HG02973 (cell line): Measurements from ENCODE around the gene ZDHHC17.
A peak's percentile ranks its signal among the peaks of the same experiment; 100 is the strongest.
"Not testable (repeated sequence)": the region's sequence is repeated elsewhere in the genome, so short reads cannot be mapped to it uniquely, and the experiment has no call there.

Experiments used
- ATAC-seq: cut with Tn5 transposase; IDR thresholded peaks from one replicate; pipeline ENCODE4 v1.9.1; 2021; ENCODE audit warnings: moderate library complexity; ENCODE audit not compliant: unreplicated experiment

The ZDHHC17 gene, protein sequence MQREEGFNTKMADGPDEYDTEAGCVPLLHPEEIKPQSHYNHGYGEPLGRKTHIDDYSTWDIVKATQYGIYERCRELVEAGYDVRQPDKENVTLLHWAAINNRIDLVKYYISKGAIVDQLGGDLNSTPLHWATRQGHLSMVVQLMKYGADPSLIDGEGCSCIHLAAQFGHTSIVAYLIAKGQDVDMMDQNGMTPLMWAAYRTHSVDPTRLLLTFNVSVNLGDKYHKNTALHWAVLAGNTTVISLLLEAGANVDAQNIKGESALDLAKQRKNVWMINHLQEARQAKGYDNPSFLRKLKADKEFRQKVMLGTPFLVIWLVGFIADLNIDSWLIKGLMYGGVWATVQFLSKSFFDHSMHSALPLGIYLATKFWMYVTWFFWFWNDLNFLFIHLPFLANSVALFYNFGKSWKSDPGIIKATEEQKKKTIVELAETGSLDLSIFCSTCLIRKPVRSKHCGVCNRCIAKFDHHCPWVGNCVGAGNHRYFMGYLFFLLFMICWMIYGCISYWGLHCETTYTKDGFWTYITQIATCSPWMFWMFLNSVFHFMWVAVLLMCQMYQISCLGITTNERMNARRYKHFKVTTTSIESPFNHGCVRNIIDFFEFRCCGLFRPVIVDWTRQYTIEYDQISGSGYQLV

DNA sequence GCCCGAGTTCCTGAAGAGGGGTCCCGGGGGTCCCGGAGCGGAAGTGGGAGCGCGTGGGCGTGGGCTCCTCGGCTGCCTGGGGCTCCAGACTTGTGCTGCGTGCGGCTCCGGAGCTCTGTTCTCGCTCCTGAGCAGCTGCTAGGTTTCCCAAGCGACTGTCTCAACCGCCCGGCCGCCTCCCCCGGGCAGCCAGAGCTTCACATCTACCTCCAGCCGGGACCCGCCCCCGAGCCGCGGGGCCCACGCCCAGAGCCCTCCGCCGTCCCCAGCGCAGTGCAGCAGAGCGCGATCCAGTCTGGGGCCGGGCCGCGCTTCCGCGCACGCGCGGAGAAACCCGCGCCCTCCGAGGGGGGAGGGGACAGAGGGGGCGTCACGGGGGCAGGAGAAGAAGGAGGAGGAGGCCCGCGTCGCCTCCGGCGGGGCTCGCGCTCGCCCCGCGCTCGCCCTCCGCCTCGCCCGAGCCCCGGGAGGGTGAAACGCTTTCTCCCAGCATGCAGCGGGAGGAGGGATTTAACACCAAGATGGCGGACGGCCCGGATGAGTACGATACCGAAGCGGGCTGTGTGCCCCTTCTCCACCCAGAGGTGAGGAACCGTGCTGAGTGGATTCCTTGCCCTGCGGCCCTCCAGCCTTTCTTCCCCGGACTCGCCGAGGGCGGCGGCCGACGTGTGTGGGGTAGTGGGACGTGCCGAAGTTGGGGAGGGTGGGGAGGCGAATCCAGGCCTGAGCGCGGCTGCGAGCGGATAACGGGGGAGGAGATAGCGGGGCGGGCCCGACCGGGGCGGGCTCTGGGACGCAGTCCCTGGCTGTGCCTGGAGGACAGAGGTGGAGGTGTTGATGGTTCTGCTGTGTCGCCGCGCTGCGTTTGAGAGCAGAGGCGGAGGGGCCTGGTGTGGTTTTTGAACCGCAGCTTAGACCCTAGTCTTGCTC is at the start of gene ZDHHC17:
Gene ZDHHC17, plus strand, starts transcription at position 370 of the 930 bp plus-strand sequence. Its CDS starts 122 bp downstream, at position 492.
- ATAC-seq: peak; percentile 91

DNA sequence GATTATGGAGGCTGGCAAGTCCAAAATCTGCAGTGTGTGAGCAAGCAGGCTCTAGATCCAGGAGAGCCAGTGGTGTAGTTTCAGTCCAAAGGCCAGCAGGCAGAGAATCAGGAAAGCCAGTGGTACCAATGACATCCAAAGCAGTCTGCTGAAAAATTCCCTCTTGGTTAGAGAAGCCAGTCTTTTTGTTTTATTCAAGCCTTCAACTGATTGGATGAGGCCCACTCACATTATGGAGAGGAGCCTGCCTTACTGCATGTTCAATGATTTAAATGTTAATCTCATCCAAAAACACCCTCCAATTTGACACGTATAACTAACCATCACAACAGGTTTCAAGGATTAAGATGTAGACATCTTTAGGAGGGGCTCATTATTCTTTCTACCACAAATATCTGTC is 49.5 kb upstream of the ZDHHC17 start:
- no peak for ATAC-seq

DNA sequence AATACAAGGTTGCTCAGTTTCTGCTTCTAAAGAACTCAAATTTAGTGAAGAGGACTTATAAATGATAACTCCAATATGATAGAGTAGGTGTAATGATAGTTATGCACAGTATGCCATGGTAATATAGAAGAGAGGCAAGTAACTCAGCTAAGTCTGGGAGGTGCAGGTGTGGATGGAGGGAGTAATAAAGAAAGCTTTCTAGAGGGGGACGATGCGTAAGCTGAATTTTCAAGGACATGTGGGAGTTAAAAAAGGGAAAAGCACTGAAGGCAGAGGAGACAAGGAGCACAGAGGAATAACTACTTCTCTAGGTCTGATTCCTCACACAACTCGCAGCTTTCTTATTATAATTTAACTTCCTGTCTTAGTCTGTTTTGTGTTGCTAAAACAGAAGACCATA is 49.1 kb upstream of the ZDHHC17 start:
- ATAC-seq: no peak

DNA sequence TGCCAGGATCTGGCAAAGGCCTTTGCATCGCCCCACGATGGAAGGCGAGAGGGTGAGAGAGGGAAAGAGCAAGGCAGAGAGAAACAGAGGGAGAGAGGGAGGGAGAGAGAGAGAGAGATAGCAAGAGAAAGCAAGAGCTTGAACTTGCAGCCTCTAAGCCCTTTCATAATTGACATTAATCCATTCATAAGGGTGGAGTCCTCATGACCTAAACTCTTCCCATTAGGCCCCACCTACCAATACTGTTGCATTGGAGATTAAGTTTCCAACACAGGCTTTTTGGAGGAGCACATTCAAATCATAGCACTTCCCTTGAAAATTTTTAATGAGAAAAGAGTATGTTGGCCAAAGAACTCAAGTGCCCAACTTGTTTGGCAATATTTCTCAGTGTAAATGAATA is 48.6 kb upstream of the ZDHHC17 start:
- no peak for ATAC-seq

DNA sequence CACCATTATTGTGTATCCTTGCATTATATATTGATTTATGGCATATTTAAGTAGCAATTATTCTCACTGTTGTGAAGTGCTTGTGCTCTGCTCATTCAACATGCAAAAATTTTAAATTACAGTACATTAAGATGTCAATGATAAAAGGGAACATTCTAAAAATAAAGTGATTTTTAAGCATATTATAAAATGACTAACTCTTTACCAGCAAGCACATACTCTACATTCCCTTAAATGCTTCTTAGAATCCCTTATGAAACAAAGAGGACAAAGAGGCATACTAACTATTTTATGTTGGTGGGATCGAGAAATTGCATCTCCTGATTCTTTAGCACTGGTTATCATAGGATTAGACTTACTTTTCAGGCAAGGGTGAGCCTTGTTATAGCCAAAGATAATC is 46.6 kb upstream of the ZDHHC17 start:
- no peak for ATAC-seq

DNA sequence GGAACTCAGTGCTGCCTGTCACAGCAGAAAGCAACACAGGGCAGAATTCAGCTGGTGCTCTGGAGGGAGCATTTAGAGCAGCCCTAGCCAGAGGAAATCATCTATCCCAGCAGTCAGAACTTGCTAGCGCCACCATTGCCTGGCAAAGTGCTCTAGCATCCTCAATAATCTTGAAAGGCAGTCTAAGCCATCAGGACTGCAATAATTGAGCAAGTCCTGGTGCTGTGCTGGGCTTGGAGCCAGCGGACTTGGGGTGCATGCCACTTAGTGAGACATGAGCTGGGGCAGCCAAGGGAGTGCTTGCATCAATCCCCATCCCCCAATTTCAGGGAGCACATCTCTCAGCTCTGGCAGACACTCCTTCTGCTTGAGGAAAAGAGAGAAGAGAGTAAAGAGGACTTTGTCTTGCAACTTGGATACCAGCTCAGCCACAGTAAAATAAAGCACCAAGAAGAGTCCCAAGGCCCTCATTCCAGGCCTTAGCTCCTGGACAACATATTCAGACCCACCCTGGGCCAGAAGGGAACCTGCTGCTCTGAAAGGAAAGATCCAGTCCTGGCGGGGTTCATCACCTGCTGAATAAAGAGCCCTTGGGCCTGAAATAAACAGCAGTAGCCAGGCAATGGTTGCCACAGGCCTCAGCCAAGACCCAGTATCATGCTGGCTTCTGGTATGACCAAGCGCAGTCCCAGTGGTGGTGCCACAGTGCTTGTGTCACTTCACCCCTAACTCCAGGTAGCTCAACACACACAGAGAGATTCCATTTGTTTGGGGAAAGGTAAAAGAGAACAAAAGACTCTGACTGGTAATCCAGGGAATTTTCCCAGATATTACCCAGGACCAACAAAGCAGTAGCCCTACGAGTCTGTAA is 44.5 kb upstream of the ZDHHC17 start:
- no peak for ATAC-seq

DNA sequence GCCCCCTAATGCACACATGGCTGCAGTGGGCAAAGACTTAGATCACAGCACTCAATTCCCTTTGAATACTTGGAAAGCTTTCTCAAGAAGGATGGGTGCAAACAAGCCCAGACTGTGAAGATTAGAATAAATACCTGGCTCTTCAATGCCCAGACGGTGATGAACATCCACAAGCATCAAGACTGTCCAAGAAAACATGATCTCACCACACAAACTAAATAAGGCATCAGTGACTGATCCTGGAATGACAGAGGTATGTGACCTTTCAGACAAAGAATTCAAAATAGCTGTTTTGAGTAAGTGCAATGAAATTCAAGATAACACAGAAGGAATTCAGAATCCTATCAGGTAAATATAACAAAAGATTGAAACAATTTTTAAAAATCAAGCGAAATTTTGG is 43.8 kb upstream of the ZDHHC17 start:
- no peak for ATAC-seq

DNA sequence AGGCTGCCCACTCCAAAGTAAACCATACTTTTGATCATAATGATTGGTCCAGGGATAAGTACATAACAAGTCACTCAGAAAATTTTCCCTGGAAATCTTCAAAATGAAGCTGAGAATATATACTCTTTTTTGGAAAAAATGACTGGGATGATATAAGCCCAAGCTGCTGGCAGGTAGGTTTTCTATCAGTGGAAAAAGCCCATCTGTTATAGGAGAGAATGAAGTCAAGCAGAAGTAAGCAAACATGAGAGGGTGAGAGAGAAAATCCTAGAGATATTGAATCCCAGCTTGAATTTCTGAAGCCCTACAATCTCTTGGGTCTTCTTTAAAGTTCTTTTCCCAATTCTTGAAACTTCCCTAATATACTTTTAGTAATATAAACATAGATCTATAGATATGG is 37.3 kb upstream of the ZDHHC17 start:
- ATAC-seq: no peak

DNA sequence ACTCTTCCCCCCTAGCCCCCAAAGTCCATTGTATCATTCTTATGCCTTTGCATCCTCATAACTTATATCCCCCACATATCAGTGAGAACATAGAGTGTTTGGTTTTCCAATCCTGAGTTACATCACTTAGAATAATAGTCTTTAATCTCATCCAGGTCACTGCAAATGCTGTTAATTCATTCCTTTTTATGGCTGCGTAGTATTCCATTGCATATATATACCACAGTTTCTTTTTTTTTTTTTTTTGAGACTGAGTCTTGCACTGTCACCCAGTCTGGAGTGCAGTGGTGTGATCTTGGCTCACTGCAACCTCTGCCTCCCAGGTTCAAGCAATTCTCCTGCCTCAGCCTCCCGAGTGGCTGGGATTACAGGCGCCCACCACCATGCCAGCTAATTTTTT is 31.7 kb upstream of the ZDHHC17 start:
- not testable (repeated sequence) for ATAC-seq

DNA sequence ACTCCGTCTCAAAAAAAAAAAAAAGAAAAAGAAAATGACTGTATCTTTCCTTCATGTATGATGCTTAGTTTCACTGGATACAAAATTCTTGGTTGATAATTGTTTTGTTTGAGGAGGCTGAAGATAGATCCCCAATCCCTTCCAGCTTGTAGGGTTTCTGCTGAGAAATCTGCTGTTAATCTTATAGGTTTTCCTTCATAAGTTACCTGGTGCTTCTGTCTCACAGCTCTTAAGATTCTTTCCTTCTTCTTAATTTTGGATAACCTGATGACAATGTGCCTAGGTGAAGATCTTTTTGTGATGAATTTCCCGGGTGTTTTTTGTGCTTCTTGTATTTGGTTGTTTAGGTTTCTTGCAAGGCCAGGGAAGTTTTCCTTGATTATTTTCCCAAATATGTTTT is 26.2 kb upstream of the ZDHHC17 start:
- not testable (repeated sequence) for ATAC-seq

DNA sequence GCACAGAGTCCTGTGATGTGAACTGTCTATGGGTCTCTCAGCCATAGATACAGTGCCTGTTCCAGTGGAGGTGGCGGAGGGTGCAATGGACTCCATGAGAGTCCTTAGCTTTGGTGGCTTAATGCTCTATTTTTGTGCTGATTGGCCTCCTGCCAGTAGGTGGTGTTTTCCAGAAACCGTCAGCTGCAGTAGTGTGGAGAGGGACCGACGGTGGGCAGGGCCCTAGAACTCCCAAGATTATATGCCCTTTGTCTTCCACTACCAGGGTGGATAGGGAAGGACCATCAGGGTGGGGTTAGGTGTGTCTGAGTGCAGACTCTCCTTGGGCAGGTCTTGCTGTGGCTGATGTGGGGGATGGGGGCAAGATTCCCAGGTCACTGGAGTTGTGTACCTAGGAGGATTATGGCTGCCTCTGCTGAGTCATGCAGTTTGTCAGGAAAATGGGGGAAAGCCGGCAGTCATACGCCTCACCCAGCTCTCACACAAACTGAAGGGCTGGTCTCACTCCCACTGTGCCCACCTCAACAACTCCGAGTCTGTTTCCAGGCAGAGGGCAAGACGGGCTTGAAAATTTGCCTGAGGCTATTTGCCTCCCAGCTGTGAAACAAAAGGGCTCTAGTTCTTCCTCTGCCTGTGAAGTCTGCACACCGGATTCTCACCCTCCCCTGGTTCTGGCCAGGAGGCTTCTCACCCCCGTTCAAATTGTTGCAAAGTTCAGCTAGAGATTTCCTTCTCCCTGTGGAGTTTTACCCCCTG is 24.9 kb upstream of the ZDHHC17 start:
- no peak for ATAC-seq

DNA sequence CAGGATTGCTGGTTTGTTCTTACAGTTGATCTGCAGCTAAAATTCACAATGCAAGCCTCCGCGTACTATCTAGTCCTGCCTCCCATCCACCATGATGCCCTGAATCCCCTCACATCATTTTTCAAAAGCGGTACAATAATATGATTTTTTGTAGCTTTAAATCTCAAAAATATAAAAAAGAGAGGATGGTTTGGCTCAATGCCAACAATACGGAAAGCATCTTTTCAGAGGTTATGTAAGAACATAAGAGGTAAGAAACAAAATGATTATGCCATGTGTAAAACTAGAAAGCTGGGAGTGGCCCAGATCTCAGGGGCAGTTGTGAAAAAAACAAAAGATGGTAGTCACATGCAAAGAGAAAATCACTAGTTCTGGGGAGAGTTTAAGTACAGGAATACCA is 24.0 kb upstream of the ZDHHC17 start:
- ATAC-seq: no peak

DNA sequence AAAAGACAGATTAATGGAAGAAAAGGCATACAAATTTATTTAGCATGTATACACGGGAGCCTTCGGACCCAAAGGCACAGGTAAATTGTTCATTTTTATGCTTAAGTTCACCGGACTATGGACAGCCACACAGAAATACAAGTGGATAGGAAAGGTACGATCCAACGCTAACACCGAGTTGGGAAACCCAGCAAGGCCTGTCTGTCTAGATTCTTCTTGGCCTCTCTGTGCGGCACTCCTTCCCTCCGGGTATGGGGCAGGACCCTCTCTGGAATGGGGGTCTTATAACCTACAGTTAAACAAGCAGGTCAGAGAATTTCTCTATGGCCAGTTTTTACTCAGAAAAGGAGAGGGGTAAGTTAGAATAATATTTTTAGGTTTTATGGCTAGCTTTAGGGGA is 23.4 kb upstream of the ZDHHC17 start:
- ATAC-seq: no peak

DNA sequence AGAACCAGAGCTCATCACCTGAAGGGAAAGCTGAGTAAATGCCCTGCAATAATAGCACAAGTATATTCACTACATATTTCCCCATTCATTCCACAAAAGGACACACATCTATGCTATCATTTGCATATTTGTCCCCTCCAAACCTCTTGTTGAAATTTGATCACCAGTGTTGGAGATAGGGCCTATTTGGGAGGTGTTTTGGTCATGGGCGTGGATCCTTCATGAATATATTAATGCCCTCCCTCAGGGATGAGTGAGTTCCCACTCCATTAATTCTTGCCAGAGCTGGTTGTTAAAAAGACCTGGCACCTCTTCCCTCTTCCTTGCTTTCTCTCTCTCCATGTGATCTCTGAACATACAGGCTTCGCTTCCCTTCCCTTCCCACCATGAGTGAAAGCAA is 18.6 kb upstream of the ZDHHC17 start:
- no peak for ATAC-seq

DNA sequence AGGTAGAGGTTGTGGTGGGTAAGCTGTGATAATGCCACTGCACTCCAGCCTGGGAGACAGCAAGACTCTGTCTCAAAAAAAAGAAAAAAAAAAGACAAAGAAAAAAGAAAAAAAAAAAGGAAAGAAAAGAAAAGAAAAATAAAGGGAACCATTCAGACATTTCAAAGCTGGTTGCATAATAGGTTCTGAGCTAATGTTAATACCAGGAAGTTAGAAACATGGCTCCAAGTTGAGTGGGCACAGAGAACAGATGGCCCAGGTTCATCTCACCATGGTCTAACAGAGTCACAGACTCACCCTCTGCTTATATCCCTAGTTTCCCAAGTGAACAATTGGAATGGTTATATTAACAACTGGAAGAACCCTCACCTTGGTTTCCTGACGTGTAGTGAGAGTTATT is 17.4 kb upstream of the ZDHHC17 start:
- ATAC-seq: no peak

DNA sequence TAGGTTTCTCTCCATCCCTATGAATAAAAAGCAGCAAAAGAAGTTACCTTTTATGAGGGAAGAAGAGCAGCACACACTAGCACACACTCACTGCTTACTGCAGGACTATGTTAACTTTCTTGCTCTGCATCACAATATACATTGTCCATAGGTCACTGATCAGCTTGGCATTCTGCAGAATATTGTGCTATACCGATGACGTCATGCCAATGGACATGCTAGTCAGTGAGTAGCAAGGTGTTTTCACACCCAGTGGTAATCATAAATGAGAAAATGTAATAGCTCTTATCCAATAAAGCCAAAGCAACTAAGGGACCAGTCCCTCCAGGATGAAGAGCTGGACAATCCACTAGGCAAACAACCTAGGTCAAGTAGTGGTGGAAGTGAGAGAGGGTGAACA is 16.7 kb upstream of the ZDHHC17 start:
- no peak for ATAC-seq

DNA sequence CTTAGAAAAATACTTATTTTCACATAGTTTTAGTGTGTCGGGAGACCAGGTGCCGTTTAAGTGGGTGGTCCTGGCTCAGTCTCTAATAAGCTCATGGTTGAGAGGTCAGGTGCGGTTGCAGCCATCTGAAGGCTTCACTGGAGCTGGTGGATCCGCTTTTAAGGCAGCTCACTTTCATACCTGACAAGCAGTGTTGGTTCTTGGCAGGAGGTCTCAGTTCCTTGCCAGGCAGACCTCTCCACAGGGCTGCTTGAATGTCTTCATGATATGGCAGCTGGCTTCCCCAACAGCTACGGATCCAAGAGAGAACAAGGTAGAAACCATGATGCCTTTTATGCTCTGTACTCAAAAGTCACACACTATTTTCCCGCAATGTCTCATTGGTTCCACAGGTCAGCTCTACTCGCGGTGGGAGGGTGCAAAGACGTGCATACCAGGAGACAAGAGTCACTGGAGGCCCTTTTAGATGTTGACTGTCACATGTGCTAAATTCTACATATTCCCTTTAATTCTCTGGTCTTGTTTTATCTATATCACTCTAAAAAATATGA is 8.0 kb upstream of the ZDHHC17 start:
- ATAC-seq: no peak

DNA sequence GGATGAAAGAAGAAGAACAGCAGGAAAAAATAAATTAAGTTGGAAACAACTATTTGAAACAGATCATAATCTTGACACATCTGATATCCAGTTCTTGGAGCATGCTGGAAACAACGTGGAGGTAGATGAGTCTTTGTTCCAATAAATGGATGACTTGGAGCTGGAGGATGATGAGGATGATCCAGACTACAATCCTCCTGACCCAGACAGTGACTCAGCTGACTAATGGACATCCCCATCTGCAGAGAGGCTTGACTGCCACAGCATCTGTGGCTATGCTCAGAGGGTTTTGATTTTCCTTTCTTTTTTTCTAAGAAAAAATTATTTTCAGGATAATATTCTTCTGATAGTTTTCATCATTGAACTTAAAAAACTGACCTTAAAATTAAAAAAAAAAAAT is 6.2 kb upstream of the ZDHHC17 start:
- no peak for ATAC-seq

DNA sequence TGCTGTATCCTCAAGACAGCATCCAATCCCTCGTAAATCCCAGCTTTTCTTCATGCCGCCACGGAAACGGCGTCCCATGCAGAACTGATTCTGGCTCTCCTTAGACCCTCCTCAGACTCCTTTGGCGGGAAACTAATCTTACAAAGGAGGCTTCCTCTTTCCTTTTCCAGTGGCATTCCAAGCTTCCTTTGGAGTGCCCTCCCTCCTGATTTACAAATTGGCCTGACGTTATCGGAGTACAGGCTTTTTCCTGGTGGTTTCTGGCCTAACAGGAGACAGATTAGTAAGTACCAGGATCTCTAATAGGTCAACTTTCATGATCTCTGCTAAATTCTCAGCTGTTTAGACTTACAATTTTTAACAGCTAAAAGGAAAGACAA is 1.3 kb upstream of the ZDHHC17 start:
- ATAC-seq: no peak

DNA sequence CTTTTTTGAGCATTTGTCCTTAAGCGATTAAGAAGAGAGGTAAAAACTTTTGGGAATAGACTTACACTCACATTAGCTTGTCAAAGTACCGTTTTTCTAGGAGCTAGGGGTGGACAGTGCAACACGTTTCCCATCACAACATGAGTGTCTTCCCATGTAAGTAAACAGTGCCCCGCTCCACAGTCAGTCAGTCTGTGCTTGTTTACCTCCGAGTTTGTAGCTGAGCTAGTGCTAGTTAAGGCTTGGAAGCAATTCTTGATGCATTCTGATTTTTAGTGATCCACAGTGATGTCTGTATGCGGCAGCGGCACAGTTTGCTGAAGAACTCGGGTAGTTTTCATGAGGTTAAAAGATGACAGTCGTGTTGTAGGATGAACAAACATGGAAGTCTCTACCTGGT is 941 bp downstream of the ZDHHC17 start:
- no peak for ATAC-seq
